ENCODE data around the gene ARHGAP42. TPM values are rescaled to one million over a fixed set of nuclear protein-coding genes. Genes with fewer than 3 reads are reported as not detected.

ARHGAP42 gene
- total and polyA plus RNA-seq, 4 donors: 3.8 to 17.2 (median 12.0) TPM

DNA sequence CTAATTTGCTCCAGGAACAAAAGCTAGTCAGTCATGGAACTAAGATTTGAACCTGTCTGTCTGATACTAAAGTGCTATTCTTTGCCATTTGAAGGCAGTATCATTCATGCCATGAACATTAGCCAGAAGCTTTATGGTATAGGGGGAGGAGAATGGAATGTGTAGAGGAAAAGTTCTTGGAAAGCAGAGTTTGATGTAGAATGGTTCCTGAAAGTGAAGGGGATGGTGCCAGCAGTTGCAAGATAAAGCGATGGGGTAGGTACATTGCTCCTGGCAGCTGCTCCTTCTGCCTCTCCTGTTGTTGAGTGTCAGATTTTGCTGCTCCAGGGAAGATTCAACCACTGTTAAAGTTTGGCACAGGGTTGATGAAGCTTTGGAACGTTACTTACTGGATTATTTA, 53.4 kb downstream of the ARHGAP42 start:
- Histone ChIP-seq H3K4me1 (ENCODE audit: control insufficient read depth in 4 of 4, insufficient read depth in 4 of 4, low read length in 3 of 4) (peaks cover 0 to 23% (median 23%) of the 10 kb centered on the region in 4 donors), H3K9me3 (ENCODE audit: control insufficient read depth in 4 of 4, low read length in 3 of 4) (no peaks in the 10 kb centered on the region), H3K9ac (ENCODE audit: low read depth in 1 of 2, low read length in 2 of 2) (no peak overlapping the region), H3K27ac (ENCODE audit: low read depth in 1 of 2, low read length in 2 of 2) (no peak overlapping the region), H3K36me3 (ENCODE audit: control insufficient read depth in 4 of 4, insufficient read depth in 3 of 4, low read depth in 1 of 4, low read length in 3 of 4) (no peaks in the 10 kb centered on the region), H3K27me3 (ENCODE audit: control insufficient read depth in 4 of 4, insufficient read depth in 4 of 4, low read length in 3 of 4) (no peaks in the 10 kb centered on the region), H3K4me3 (ENCODE audit: low read depth in 1 of 3, low read length in 3 of 3) (no peak overlapping the region)
- WGBS: 46% methylated on average over 2 of the region's 2 CpGs
- no peak for DNase-seq (ENCODE audit: low spot score)
- TF ChIP-seq TAF1 (conservative IDR thresholded peaks at IDR 0.05) (no peak), RXRA (IDR thresholded peaks at IDR 0.05) (no peak), YY1 (IDR thresholded peaks at IDR 0.05) (no peak), FOXA2 (IDR thresholded peaks at IDR 0.05) (no peak), NR2F2 (IDR thresholded peaks at IDR 0.05) (no peak), JUND (IDR thresholded peaks at IDR 0.05) (no peak), RAD21 (IDR thresholded peaks at IDR 0.05) (no peak)
- TF ChIP-seq, protein P1, sequence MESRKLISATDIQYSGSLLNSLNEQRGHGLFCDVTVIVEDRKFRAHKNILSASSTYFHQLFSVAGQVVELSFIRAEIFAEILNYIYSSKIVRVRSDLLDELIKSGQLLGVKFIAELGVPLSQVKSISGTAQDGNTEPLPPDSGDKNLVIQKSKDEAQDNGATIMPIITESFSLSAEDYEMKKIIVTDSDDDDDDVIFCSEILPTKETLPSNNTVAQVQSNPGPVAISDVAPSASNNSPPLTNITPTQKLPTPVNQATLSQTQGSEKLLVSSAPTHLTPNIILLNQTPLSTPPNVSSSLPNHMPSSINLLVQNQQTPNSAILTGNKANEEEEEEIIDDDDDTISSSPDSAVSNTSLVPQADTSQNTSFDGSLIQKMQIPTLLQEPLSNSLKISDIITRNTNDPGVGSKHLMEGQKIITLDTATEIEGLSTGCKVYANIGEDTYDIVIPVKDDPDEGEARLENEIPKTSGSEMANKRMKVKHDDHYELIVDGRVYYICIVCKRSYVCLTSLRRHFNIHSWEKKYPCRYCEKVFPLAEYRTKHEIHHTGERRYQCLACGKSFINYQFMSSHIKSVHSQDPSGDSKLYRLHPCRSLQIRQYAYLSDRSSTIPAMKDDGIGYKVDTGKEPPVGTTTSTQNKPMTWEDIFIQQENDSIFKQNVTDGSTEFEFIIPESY (IDR thresholded peaks at IDR 0.05): no peak
- TF ChIP-seq, protein P2, sequence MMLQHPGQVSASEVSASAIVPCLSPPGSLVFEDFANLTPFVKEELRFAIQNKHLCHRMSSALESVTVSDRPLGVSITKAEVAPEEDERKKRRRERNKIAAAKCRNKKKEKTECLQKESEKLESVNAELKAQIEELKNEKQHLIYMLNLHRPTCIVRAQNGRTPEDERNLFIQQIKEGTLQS (IDR thresholded peaks at IDR 0.05): no peak

DNA sequence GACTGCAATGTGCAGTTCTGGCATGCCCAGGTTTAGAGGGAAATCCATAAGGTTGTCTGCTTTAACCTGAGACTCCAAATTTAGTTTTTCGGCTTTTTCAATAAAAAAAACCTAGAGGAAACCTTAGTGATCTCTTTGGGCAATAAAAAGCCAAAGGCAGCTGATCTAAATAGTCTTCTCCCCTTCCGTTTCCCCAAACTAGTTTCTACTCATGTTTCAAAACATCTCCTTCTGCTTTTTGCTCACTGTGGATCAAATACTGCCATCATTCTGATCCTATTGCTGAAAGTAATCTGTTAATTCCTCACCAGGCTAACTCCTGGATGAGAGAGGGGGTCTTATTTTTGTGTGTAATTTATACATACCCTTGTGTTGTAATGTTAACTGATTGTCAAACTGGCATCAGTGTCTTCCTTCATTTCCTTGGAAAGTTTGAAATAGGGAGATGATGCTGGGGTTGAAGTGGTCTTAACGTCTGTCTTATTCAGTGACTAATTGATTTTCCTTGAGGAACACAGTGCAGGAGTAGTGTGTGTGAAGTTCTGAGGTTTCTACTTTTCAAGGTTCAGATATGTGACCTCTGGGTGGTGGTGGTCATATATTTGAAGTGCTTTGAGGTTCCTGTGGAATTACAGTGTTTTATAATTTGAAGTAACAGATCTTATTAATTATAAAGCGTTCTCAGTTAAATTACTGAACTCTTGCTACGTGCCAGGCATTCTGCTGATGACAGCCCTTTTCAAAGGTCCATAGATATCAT, 55.0 kb downstream of the ARHGAP42 start:
- H3K4me1 ChIP-seq (ENCODE audit: control insufficient read depth in 4 of 4, insufficient read depth in 4 of 4, low read length in 3 of 4): peaks cover 0 to 23% (median 23%) of the 10 kb centered on the region in 4 donors
- H3K36me3 ChIP-seq (ENCODE audit: control insufficient read depth in 4 of 4, insufficient read depth in 3 of 4, low read depth in 1 of 4, low read length in 3 of 4): no peaks in the 10 kb centered on the region
- H3K9ac ChIP-seq (ENCODE audit: low read depth in 1 of 2, low read length in 2 of 2): no peak overlapping the region
- WGBS: 83% methylated on average over 5 of the region's 5 CpGs
- no peaks in the 10 kb centered on the region for H3K9me3 ChIP-seq (ENCODE audit: control insufficient read depth in 4 of 4, low read length in 3 of 4)
- H3K27me3 ChIP-seq (ENCODE audit: control insufficient read depth in 4 of 4, insufficient read depth in 4 of 4, low read length in 3 of 4): no peaks in the 10 kb centered on the region
- TF ChIP-seq NR2F2 (IDR thresholded peaks at IDR 0.05) (no peak), JUND (IDR thresholded peaks at IDR 0.05) (no peak), HNF4G (IDR thresholded peaks at IDR 0.05) (no peak), TAF1 (conservative IDR thresholded peaks at IDR 0.05) (no peak), RAD21 (IDR thresholded peaks at IDR 0.05) (no peak), SP1 (IDR thresholded peaks at IDR 0.05) (no peak), YY1 (IDR thresholded peaks at IDR 0.05) (no peak), RXRA (IDR thresholded peaks at IDR 0.05) (no peak), GABPA (IDR thresholded peaks at IDR 0.05 in 1 of 2, conservative IDR thresholded peaks at IDR 0.05 in 1 of 2) (no peak), FOXA2 (IDR thresholded peaks at IDR 0.05) (no peak), FOXA1 (IDR thresholded peaks at IDR 0.05) (no peak), HNF4A (conservative IDR thresholded peaks at IDR 0.05) (no peak), EGR1 (IDR thresholded peaks at IDR 0.05; ENCODE audit: low read depth in 2 of 2) (no peak)
- TF ChIP-seq, protein P2 (IDR thresholded peaks at IDR 0.05): no peak
- TF ChIP-seq, protein P3, sequence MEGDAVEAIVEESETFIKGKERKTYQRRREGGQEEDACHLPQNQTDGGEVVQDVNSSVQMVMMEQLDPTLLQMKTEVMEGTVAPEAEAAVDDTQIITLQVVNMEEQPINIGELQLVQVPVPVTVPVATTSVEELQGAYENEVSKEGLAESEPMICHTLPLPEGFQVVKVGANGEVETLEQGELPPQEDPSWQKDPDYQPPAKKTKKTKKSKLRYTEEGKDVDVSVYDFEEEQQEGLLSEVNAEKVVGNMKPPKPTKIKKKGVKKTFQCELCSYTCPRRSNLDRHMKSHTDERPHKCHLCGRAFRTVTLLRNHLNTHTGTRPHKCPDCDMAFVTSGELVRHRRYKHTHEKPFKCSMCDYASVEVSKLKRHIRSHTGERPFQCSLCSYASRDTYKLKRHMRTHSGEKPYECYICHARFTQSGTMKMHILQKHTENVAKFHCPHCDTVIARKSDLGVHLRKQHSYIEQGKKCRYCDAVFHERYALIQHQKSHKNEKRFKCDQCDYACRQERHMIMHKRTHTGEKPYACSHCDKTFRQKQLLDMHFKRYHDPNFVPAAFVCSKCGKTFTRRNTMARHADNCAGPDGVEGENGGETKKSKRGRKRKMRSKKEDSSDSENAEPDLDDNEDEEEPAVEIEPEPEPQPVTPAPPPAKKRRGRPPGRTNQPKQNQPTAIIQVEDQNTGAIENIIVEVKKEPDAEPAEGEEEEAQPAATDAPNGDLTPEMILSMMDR (IDR thresholded peaks at IDR 0.05; ENCODE audit: low read depth, low read length, missing input control): no peak
- TF ChIP-seq, protein P4, sequence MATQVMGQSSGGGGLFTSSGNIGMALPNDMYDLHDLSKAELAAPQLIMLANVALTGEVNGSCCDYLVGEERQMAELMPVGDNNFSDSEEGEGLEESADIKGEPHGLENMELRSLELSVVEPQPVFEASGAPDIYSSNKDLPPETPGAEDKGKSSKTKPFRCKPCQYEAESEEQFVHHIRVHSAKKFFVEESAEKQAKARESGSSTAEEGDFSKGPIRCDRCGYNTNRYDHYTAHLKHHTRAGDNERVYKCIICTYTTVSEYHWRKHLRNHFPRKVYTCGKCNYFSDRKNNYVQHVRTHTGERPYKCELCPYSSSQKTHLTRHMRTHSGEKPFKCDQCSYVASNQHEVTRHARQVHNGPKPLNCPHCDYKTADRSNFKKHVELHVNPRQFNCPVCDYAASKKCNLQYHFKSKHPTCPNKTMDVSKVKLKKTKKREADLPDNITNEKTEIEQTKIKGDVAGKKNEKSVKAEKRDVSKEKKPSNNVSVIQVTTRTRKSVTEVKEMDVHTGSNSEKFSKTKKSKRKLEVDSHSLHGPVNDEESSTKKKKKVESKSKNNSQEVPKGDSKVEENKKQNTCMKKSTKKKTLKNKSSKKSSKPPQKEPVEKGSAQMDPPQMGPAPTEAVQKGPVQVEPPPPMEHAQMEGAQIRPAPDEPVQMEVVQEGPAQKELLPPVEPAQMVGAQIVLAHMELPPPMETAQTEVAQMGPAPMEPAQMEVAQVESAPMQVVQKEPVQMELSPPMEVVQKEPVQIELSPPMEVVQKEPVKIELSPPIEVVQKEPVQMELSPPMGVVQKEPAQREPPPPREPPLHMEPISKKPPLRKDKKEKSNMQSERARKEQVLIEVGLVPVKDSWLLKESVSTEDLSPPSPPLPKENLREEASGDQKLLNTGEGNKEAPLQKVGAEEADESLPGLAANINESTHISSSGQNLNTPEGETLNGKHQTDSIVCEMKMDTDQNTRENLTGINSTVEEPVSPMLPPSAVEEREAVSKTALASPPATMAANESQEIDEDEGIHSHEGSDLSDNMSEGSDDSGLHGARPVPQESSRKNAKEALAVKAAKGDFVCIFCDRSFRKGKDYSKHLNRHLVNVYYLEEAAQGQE (IDR thresholded peaks at IDR 0.05): no peak
- TF ChIP-seq, protein P1 (IDR thresholded peaks at IDR 0.05): no peak
- TF ChIP-seq, protein P5, sequence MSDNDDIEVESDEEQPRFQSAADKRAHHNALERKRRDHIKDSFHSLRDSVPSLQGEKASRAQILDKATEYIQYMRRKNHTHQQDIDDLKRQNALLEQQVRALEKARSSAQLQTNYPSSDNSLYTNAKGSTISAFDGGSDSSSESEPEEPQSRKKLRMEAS (IDR thresholded peaks at IDR 0.05): no peak
- no peak for DNase-seq (ENCODE audit: low spot score)
- no peak overlapping the region for H3K4me3 ChIP-seq (ENCODE audit: low read depth in 1 of 3, low read length in 3 of 3)
- H3K27ac ChIP-seq (ENCODE audit: low read depth in 1 of 2, low read length in 2 of 2): no peak overlapping the region

All from liver (tissue), 9 donors.